Right lobe of liver (tissue), 6 donors: ENCODE measurements around the gene RAP1GAP. TPM values are rescaled to one million over a fixed set of nuclear protein-coding genes. Genes with fewer than 3 reads are reported as not detected.

Source experiments
- ATAC-seq, 4 donors: fragments of 200-7000 bp; cut with Tn5 transposase; one replicate each; pipeline ENCODE4 v1.9.1; 2020; ENCODE audit warnings: mild to moderate bottlenecking in 4 of 4, moderate library complexity in 4 of 4
- DNase-seq, 3 donors: peaks; one replicate each; pipeline ENCODE4 v3.0.0-alpha.2; 2020
- H3K27ac ChIP-seq, 3 donors: fragments of 200-600 bp; one replicate each; pipeline ENCODE4 v1.8.0; 2022
- H3K27me3 ChIP-seq, 2 donors: fragments of 200-600 bp; one replicate each; pipeline ENCODE4 v1.8.0; 2022
- H3K36me3 ChIP-seq, 4 donors: fragments of 200-600 bp; sonication (generic) in 1 of 4; one replicate each; pipeline versions ENCODE4 v1.5.1 to v1.8.0; 2017 to 2022; ENCODE audit warnings: control low read depth in 1 of 4
- H3K4me1 ChIP-seq, 4 donors: fragments of 200-600 bp; sonication (generic) in 1 of 4; one replicate each; pipeline versions ENCODE4 v1.5.1 to v1.8.0; 2017 to 2022; ENCODE audit warnings: control low read depth in 1 of 4
- H3K4me3 ChIP-seq, 3 donors: fragments of 200-600 bp; one replicate each; pipeline ENCODE4 v1.8.0; 2022
- H3K9me3 ChIP-seq, 4 donors: fragments of 200-600 bp; sonication (generic) in 1 of 4; one replicate each; pipeline versions ENCODE4 v1.5.1 to v1.8.0; 2017 to 2022; ENCODE audit warnings: control low read depth in 1 of 4
- CTCF ChIP-seq, 4 donors: fragments of 200-600 bp in 3 of 4; fragments of 450-650 bp in 1 of 4; IDR thresholded peaks; one replicate each; pipeline versions ENCODE4 v1.5.1 to v1.8.0; 2016 to 2022; ENCODE audit warnings: antibody characterized with exemption in 4 of 4, mild to moderate bottlenecking in 2 of 4
- POLR2A ChIP-seq: fragments of 450-650 bp; IDR thresholded peaks from one replicate; pipeline ENCODE4 v1.6.1; 2017; ENCODE audit warnings: antibody characterized with exemption, mild to moderate bottlenecking
- WGBS: methylation state at CpG from one replicate; pipeline ENCODE4 v1.1.6; 2018; ENCODE audit warnings: low coverage, low lambda C conversion rate; ENCODE audit not compliant: insufficient coverage; ENCODE audit errors: missing lambda C conversion rate; 5-methylcytosine and 5-hydroxymethylcytosine counted together
- intact Hi-C, 2 donors: fragments of 100-400 bp; cut with DNase I; formaldehyde crosslinking; loops; one replicate each; pipeline versions ENCODE4 v1.11.2 to v1.14.1; 2022
- total RNA-seq, 6 experiments: library from RNA; depleted of rRNA in 2 of 6; stranded (reverse); fragments of >200 nt in 2 of 6; fragmentation: NEBNext Ultra II Directional in 3 of 6; extraction: Animal tissue kit (Norgen Biotek cat#: 25700) in 3 of 6; gene quantifications; one replicate each; pipeline versions ENCODE4 v1.1.0 to v1.2.4, GENCODE V29; 2016 to 2023
- donor health status: DM: no; HTN: yes; CAD: no.
- donor health status: DM: no; HTN: no; CAD: no.
- donor health status: DM: no; HTN: no; CAD: no.
- donor health status: DM: no; HTN: yes; CAD: no.
- donor health status: DM: no; HTN: yes; CAD: no.

RAP1GAP gene
- total RNA-seq, 6 experiments from 2014 or later: 8.0 to 38.1 (median 22.2) TPM

GRCh38 chr1:21628798-21629393, 40.3 kb downstream of the RAP1GAP start:
- H3K27me3 ChIP-seq: no peaks in the 10 kb centered on the region
- ATAC-seq (no peak), DNase-seq (peak in 1 of 3 donors; percentile 37)
- peaks cover 0 to 23% (median 10%) of the 10 kb centered on the region in 4 donors for H3K4me1 ChIP-seq
- H3K36me3 ChIP-seq: no peaks in the 10 kb centered on the region
- intact Hi-C loops: no loop called here
- H3K4me3 ChIP-seq: no peak overlapping the region
- TF ChIP-seq POLR2A (no peak), CTCF (IDR thresholded peaks at IDR 0.05) (no peak)
- no peaks in the 10 kb centered on the region for H3K9me3 ChIP-seq
- H3K27ac ChIP-seq: no peak overlapping the region
- WGBS: 58% methylated on average over 6 of the region's 7 CpGs

- Histone ChIP-seq H3K27ac (no peak overlapping the region), H3K4me3 (no peak overlapping the region), H3K9me3 (no peaks in the 10 kb centered on the region), H3K4me1 (peaks cover 0 to 35% (median 15%) of the 10 kb centered on the region in 4 donors), H3K27me3 (no peaks in the 10 kb centered on the region), H3K36me3 (no peaks in the 10 kb centered on the region)
- 70% methylated on average over 4 of the region's 11 CpGs for WGBS
- ATAC-seq (no peak), DNase-seq (no peak)
- TF ChIP-seq CTCF (IDR thresholded peaks at IDR 0.05) (no peak), POLR2A (no peak)
- intact Hi-C loops: no loop called here
These were observed 42.2 kb downstream of the RAP1GAP start for GRCh38 chr1:21626921-21627339.

DNA sequence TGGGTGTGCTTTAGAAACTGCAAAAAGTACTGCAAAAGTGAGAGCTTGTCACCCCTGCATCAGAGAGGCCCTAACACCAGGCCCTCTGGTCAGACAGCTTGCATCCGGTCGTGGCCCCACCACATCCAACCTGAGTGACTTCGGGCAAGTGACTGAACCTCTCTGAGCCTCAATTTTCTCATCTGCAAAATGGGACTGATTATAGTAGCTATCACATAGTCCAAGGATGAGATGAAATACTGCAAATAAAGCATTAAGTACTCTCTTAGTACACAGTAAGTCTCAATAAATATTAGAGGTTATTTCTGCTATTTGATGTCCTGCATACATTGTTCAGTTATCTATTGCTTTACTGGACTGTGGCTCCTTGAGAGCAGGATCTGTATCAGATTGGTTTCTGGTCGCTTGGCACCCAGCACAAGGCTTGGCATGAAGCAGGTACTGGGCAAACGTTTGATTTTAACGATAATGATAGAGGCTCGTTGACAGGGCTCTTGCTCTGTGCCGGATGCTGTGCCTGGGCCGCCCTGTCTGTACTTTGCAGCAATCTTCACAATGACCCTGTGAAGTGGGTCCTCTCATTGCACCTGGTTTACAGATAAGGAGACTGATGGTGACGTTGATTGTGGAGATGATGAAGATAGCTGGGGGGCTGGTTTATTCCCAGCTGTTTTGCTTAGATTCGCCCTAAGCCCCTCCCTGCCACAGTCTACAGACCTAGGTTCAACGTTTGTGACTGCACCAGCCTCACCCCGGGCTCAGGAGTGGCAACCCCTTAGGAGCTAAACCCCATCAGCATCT, 43.6 kb downstream of the RAP1GAP start:
- Histone ChIP-seq H3K9me3 (no peaks in the 10 kb centered on the region), H3K4me1 (peaks cover 0 to 48% (median 19%) of the 10 kb centered on the region in 4 donors), H3K36me3 (no peaks in the 10 kb centered on the region), H3K4me3 (no peak overlapping the region), H3K27me3 (no peaks in the 10 kb centered on the region), H3K27ac (no peak overlapping the region)
- 66% methylated on average over 3 of the region's 13 CpGs for WGBS
- no peak for TF ChIP-seq POLR2A
- no peak for TF ChIP-seq CTCF (IDR thresholded peaks at IDR 0.05)
- ATAC-seq: peak in 1 of 4 donors; percentile 24
- intact Hi-C loops: no loop called here
- DNase-seq: peak in 2 of 3 donors; percentile 59 to 62

GRCh38 chr1:21624571-21625389, 44.4 kb downstream of the RAP1GAP start:
- DNase-seq (peak in 2 of 3 donors; percentile 54 to 67), ATAC-seq (peak in 3 of 4 donors; percentile 3 to 37 (median 15))
- Histone ChIP-seq H3K4me3 (peak overlapping the region in 1 of 3 donors; percentile 23), H3K27me3 (no peaks in the 10 kb centered on the region), H3K9me3 (no peaks in the 10 kb centered on the region), H3K4me1 (peaks cover 0 to 55% (median 23%) of the 10 kb centered on the region in 4 donors), H3K36me3 (no peaks in the 10 kb centered on the region), H3K27ac (peak overlapping the region; percentile 18 to 90 (median 48))
- TF ChIP-seq POLR2A: no peak
- no peak for TF ChIP-seq CTCF (IDR thresholded peaks at IDR 0.05)
- 26% methylated on average over 7 of the region's 11 CpGs for WGBS
- intact Hi-C loops: no loop called here
